ENCODE results near the gene C1orf146.
"Not testable (repeated sequence)": the region's sequence is repeated elsewhere in the genome, so short reads cannot be mapped to it uniquely, and the experiment has no call there.

The C1orf146 gene, protein sequence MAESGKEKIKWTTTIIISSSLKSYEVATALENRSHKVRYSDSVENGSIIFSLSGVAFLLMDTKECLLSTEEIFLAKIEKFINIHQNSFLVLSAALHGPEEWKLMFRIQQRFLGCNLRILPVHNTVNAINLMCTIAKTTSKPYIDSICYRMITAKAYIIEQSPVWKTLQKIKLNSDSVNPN

DNA sequence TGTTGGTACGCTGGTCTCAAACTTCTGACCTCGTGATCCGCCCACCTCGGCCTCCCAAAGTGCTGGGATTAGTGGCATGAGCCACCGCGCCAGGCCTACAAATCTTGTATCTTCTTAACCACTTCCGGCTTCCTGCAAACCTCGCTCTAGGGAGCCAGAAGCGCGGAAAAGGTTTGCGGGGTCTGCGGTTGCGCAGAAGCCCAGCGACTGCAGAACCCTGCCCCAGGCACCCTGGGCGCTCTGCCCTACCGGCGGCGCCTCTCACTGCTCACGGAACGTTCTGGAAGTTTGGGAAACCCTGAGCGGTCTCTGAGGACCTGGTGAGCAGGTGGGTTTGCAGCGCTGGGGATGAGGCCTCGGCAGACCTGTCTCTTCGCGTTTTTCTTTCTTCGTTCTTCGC, at the start of gene C1orf146:
Gene C1orf146, plus strand, starts transcription at position 195 of the 400 bp plus-strand sequence. CDS start 13,506 bp downstream, outside the sequence.
- DNase-seq: no peak

DNA sequence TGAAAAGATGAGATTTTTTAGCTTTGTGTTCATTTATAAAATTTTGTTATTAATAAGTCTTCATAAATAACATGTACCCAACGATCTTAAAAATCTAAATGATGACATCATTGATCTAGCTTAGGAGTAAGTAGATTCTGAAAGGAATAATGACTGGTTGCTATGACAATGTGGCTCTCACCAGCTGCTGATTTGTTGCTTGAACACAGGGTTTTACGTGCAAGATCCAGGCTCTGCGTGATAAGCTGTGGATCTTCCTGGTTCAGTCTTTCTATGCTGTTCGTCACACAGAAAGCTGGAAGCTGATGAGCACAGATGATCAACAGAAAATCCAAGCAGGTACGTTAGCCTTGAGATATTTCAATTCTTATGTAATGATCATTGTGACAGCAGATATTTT, 49.1 kb upstream of the C1orf146 start:
- DNase-seq: peak; percentile 68 to 88

DNA sequence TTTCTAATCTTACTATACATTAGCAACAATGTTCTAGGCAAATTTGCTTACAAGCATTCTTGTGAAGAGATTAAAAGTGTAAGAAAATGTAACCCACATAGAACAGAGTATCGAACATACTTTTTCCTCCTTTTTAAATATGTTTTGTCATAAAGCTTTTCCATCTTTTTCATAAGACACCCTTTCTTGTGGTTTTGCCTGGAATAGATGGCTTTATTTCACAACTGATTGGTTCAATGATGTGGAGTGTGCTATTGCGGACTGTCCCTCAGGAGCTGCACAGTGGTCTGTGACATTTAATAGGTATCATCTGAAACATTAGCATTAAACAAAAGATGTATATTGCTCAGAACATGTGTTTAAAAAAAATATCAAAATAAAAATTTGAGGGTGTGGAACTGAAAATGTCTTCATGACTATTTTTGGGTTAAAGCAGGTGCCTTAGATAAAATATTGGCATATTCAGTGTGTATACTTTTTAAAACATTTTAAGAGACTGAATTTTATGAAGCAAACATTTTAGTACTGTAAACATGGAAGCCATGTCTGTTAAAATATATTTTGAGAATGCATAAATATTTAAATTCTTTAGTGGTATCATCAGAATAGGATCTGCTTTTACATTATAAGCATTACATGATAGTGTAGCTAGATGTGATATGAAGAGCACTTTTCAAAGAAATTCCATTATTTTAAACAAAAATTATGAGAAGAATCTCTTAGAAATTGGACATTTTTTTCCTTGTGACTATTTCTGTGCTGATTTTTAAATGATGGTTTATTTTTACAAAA, 48.3 kb upstream of the C1orf146 start:
- DNase-seq: peak in 1 of 2 experiments; percentile 5

DNA sequence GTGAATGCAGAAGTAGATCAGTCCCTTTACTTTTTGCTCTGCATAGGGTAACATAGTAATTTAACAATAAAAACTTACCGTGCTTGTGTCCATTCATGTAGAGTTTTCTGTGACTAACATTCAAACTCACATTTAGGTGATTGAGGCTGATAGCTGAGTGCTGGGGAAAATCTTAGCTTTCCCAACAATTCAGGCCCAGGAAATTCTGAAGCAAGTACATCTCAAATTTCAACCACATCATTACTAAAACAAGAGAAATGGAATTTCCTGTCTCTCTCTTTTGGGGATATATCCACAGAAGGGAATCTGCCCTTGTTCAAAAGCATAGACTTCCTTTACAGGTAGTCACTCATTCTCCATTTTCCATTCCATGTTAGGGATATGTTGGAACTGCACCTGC, 33.1 kb upstream of the C1orf146 start:
- no peak for DNase-seq

DNA sequence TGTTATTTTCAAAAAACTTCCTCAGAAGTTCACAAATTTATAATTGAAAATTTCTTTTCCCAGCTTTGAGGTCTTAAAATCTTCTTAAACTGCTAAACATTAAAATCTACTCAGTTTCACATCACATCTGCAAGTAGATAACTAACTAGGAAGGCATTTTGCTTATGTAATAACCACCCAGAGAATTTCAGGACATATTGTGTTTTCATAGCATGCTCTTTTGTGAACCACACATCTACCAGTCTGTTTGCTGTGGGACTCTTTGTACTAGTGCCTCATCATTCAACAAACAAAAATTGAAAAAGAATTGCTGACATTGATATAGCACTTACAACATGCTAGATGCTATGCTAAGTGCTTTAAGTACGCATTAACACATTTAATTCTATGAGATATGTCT, 31.6 kb upstream of the C1orf146 start:
- DNase-seq: no peak

DNA sequence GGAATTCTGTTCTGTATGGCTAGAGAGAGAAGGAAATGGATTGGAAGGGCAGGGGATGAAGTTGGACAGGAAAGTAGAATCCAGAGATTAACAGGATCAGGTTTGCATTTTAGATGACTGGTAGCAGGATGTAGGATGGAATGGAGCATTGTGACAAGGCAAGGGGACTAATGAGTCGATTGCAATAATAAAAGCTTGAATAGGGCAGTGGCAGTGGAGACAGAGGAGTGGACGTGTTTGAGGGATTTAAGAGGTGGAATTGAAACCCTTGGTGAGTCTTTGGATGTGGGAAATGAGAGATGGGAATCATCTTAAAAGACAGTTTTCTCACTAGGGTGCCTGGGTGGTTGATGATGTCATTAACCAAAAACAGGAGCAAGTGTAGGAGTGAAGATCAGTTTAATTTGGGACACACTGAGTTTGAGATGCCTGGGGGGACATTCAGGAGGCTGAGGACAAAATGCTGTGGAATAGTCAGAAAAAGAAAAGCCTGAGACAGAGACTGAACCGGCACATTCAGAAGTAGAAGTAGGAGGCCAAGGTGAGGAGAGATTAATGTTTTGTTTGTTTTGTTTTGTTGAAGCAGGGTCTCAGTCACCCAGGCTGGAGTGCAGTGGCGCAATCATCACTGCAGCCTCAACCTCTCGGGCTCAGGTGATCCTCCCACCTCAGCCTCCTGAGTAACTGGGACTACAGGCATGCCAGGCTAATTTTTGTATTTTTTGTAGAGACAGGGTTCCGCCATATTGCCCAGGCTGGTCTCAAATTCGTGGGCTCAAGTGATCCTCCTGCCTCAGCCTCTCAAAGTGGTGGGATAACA, 29.1 kb upstream of the C1orf146 start:
- DNase-seq: no peak

DNA sequence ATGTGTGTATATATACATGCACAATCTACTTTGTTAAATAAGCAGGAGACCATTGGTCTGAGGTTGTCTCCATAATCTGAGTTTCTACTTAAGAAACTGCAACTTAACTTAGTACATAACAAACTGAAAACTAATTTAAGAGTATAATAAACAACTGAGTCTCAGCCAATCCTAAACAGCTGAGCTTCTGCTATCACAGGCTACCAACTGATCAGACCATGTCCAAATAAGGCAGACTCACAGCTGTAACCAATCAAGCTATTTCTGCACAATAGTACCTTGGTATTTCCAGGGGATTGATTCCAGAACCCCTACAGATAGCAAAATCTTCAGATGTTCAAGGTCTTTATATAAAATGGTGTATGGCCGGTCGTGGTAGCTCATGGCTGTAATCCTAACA, 26.0 kb upstream of the C1orf146 start:
- DNase-seq: no peak

DNA sequence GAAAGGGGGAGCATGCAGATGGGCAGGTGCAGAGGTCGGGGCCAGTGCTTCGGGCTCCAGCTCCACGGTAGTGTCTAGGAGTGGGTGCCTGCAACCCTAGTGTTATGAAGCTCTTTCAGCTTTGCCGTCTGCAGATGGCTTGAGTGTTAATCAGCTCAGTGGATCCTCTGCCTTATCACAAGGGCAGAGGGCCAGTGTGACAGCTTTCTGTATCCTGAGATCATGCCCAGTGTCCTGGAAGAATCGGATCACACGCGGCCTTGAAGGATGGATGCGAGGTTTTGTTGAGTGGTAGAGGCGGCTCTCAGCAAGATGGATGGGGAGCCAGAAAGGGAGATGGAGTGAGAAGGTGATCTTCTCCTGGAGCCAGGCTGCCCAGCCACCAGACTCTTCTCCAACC, 25.5 kb upstream of the C1orf146 start:
- DNase-seq: no peak

DNA sequence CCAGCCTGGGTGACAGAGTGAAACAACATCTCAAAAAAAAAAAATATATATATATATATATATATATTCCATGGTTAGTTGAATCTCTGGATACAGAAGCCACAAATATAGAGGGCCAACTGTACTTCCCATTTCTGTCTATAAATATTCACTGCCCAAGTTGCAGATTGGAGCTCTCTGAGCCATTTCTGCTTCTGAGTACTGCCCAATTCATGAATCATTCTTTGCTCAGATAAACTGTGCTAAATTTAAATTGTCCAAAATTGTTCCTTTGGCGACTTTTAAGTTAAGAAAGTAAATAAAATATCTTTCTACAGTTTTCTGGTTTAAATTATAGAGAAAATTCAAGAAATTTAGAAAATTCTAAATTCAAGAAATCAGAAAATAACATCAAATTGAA, 23.2 kb upstream of the C1orf146 start:
- no peak for DNase-seq

DNA sequence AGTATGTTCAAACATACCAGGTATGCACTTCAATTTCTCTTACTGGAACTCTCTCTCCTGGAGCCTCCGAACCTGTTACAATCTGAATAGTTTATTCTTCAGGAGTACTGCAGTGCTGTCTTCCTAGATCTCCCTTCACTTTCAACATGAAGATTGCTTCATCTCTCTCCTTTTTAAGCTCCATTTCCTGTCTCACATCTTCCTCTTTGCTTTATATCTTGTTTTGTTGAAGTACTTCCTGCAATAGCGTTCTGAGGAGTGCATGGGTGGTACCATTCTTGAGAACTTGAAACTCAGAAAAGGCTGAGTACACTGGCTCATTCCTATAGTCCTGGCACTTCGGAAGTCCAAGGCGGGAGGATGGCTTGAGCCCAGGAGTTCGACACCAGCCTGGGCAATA, 15.7 kb upstream of the C1orf146 start:
- DNase-seq: no peak

DNA sequence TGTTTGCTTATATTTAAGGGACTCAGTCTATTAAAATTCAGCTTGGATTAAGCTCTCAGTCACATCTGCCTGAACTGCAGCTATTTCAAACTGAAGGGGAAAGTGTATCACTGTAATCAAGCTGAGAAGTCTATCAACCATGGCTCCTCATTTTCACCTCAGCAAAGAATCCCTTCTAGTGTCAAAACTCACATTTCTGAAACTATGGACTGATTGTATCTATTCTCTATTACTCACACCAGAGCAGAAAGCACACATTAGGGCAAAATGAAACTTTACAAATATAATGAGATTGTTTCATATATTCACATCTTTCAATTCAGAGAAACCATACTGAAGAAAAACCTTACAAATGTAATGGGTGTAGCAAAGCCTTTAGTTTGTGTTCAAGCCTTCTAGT, 14.6 kb upstream of the C1orf146 start:
- no peak for DNase-seq

DNA sequence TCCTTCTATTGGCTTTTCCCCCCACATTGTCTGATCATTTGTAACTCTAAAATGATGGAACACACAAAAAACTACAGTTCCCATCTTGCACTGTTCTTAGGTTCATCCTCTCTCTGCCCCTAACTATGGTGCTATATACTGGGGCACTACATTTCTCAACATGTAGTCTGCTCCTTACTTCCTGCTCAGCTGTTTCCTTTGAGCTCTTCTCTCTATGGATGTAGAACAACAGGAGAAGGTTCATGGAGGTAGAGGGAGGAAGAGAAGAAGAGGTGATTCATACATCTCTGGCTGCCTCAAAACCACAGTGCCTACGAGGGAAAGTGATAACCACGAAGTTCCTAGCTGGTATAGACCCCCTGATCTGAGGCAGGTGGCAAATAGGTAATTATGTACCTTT, 7.0 kb upstream of the C1orf146 start:
- no peak for DNase-seq

DNA sequence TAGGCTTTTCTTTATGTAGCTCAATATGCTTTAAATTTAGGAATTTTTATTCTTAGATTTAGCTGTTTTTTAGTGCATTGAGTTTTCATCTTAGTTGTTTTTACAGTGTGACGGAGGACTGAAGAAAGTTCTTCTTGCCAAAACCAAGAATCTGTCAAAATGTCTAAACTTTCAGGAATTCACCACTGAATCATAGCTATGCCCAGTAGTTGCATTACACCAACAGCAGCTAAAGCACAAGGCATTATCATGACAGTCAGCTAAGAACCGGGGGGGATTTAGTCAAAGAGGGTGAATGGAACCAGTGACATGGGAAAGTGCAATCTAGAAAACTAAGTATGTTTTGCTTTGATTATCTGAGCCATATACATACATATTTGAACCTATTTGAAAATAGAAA, 6.5 kb upstream of the C1orf146 start:
- no peak for DNase-seq

DNA sequence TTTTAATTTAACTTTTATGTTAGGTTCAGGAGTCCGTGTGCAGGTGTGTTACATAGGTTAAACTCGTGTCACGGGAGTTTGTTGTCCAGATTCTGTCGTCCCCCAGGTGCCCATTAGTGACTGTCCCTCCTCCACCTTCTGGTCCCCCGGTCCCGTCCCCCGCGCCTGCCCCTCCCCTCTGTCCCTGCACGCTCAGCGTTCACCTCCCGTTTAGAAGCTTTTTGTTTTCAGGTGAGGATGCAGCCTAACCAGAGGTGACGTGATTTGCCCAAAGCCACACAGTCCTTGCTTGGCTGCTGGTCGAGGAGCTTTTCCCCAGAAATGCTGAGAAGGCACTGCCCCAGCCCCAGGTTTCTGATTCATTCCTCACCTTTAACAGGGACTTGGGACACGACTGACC, 844 bp downstream of the C1orf146 start:
- DNase-seq: no peak

DNA sequence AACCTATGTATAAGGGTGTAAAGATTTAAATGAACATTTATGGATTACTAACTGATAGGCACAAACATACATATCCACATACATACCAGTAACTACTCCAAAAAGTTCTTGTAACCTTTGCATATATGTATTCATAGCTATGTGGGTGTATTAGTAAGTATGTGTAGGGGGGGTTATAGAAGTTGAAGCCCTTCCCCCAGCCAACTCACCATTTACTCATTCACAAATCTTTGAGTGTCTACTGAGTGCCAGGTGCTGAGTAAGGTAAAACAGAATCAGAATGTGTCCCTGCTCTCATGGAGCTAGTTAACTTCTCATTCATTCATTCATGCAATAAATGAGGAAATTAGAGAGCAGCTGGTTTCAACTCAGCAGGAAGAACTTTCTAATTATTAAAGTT, 1.3 kb downstream of the C1orf146 start:
- no peak for DNase-seq

DNA sequence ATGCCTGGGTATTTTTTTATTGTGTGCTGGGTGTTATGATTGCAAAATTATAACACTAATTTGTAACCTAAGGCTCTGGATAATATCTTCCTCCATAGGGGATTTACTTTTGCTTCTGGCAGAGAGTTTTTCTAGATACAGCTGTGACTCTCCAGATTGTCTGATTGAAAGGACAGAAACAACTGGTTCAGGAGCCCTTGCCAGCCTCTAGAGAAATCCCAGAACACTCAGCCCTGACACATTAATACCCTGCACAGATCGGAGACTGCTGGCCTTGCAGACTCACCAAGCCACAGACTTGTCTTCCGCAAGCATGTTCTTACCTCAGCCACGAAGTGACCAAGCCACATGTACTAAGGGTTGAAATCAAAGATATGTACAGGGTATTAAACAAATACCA, 10.7 kb downstream of the C1orf146 start:
- no peak for DNase-seq

DNA sequence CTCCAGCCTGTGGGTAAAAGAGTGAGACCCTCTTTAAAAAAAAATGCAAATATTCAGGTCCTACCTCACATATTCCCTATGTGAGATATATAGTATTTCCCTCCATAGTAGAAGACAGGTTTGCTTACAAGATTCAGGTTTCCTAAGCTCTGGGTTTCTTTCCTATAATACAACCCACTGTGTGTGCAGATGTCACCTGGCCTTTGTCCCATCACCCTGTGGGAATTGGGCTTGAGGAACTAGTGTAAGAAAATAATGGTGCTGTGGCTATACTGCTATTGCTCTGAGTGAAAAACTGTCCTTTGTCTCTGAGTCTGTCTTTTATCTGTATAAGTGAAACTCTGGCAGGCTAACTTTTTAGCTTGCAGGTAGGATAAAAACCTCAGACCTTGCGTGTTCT, 13.0 kb downstream of the C1orf146 start:
- no peak for DNase-seq

DNA sequence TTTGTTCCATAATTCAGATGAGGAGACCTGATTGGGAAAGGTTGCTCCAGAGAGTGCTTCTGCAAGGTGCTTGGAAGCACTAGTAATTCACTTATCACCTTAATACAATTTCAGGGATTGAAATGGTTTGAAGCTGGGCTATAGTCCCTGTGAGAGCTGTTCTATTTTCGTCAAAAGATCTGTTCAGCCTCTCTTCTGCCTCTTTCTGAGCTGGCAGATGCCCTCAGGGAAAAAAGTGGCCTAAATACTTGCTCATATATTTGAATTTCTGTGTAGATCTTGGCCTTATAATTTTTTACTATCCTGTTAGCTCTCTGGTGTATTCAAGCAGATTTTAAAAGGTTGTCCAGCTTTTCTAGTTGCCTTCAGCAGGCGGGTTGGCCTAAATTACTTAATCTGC, 22.3 kb downstream of the C1orf146 start:
- no peak for DNase-seq

DNA sequence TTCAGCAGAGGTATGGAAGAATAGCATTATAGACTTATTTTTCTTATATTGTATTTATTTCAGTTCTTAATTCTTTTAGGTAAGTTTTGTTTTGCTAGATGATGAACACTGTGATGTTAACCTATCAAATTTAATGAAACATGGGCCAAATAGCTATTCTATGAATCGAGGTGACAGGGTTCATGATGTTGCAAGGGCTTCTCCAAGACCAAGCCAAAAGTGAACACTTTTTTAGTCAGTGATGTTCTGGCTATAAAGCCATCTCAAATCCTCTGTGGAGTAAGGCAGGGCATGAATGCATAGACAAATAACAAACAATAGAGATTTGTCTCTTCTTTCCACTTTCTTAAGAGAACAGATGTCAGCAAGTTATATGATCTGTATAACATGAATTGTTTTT, 26.7 kb downstream of the C1orf146 start:
- no peak for DNase-seq

DNA sequence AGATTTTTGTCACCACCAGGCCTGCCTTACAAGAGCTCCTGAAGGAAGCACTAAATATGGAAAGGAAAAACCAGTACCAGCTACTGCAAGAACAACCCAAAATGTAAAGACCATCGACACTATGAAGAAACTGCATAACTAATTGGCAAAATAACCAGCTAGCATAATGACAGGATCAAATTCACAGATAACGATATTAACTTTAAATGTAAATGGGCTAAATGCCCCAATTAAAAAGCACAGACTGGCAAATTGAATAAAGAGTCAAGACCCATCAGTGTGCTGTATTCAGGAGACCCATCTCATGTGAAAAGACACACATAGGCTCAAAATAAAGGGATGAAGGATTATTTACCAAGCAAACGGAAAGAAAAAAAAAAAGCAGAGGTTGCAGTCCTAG, 37.0 kb downstream of the C1orf146 start:
- not testable (repeated sequence) for DNase-seq

DNA sequence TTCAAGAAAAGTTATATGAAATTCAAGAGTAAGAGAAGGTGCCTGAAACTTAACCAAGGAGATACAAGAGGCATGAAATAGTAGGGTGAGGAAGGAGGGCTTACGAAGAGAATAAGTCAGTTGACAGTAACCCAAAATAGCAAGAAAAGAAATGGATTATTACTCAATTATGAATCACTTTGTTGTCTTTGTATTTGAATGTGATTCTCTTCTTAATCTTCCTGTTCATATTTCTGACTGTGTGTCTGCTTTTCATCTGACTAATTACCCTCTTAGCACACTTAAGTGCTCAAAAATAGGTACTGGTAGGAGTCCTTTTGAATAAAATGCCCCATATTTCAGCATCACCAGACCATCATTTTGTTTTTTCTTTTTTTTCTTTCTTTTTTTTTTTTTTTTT, 41.6 kb downstream of the C1orf146 start:
- no peak for DNase-seq

DNA sequence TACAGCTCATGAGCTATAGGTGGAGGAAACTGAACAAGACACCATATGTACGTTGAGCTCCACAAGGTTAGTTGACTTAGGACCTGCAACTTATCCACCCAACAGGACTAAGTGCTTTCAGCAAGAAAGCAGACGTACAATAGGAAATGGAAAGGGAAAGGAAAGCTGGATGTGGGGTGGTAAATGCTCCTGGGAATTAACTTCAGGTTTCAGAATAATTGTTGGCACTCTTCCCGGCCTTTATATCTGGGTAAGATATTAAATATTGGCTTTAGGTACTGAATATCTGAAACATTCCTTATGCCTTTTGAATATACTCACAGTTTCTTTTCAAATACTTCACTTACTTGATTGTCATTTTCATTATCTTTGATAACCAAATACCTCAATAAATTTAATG, 44.8 kb downstream of the C1orf146 start:
- DNase-seq: no peak

DNA sequence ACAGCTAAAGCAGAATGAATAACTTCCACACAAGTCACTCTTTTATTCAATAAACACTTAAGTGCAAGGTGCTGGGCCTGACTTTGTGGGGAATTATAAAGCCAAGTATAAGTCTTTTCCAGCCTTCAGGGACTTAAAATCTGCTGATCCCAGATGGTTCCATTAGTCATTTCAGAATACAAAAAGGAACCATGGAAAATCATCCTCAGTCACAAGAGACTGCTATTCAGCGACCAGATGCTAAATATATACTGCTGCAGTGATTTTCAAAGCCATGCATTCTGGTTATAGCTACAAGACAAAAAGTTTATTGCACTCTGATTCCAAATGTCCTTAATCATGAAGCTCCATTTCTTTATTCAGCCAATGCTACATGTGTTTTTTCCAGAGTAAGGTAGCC, 55.3 kb downstream of the C1orf146 start:
- no peak for DNase-seq

DNA sequence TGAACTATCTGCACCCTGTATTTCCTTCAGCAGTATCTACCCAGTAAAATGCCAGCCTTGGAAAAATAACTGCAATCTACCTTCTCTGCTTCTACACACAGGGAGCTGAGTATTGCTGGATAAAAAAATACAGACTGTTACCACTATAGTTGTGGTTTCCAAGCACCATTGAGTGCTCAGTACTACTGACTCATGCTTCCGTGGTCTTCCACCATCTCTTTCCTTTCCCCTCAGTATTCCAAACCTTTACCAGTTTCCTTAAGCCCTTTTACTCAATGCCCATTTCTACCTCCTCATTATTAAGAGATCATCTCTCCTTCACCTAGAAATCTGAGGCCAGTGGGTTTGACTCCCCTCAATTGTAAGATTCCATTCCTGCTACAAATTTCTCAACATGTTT, 57.2 kb downstream of the C1orf146 start:
- DNase-seq: no peak

All from NCI-H524 (cell line).